H9 (cell line): ENCODE results near the gene KCNMB3. TPM values are rescaled to one million over a fixed set of nuclear protein-coding genes. Genes with fewer than 3 reads are reported as not detected.

Experiments
- DNase-seq: peaks from one replicate; pipeline ENCODE4 v3.0.0-alpha.2; 2017
- H2AFZ ChIP-seq: one replicate; pipeline ENCODE4 v1.6.1; 2013; ENCODE audit warnings: mild to moderate bottlenecking, low read length, control low read depth, moderate library complexity
- H2AK5ac ChIP-seq: 2 replicates; pipeline ENCODE4 v1.6.1; 2013; ENCODE audit warnings: low read length, control low read depth, mixed read lengths; ENCODE audit not compliant: insufficient read length
- H2BK120ac ChIP-seq: one replicate; pipeline ENCODE4 v1.6.1; 2013; ENCODE audit warnings: low read depth, mild to moderate bottlenecking, low read length, control low read depth, inconsistent platforms; ENCODE audit not compliant: poor library complexity, severe bottlenecking
- H2BK12ac ChIP-seq: 2 replicates; pipeline ENCODE4 v1.6.1; 2013; ENCODE audit warnings: low read length, control low read depth, mixed read lengths, low read depth; ENCODE audit not compliant: insufficient read length
- H2BK15ac ChIP-seq: 2 replicates; pipeline ENCODE4 v1.6.1; 2013; ENCODE audit warnings: low read depth, low read length, control low read depth
- H2BK20ac ChIP-seq: one replicate; pipeline ENCODE4 v1.6.1; 2013; ENCODE audit warnings: low read depth, mild to moderate bottlenecking, low read length, control low read depth, inconsistent platforms; ENCODE audit not compliant: poor library complexity, severe bottlenecking
- H2BK5ac ChIP-seq: 2 replicates; pipeline ENCODE4 v1.6.1; 2013; ENCODE audit warnings: low read length, control low read depth, mixed read lengths; ENCODE audit not compliant: insufficient read length
- H3K14ac ChIP-seq: 2 replicates; pipeline ENCODE4 v1.6.1; 2013; ENCODE audit warnings: low read length, control low read depth; ENCODE audit not compliant: insufficient read depth
- H3K18ac ChIP-seq: 2 replicates; pipeline ENCODE4 v1.6.1; 2013; ENCODE audit warnings: low read depth, mild to moderate bottlenecking, mixed read lengths, low read length, control low read depth; ENCODE audit not compliant: insufficient read length
- H3K23ac ChIP-seq: 2 replicates; pipeline ENCODE4 v1.6.1; 2013; ENCODE audit warnings: low read length, control low read depth, mixed read lengths, low read depth; ENCODE audit not compliant: insufficient read length
- H3K23me2 ChIP-seq: 2 replicates; pipeline ENCODE4 v1.6.1; 2013; ENCODE audit warnings: low read depth, mild to moderate bottlenecking, mixed read lengths, low read length, control low read depth; ENCODE audit not compliant: insufficient read length, poor library complexity, severe bottlenecking
- H3K27ac ChIP-seq: 2 replicates; pipeline ENCODE4 v1.5.1; 2013; ENCODE audit warnings: low read length, control low read depth, mixed read lengths, low read depth; ENCODE audit not compliant: insufficient read length
- H3K27me3 ChIP-seq: 2 replicates; pipeline ENCODE4 v1.6.1; 2013; ENCODE audit warnings: low read length, control low read depth, inconsistent platforms; ENCODE audit not compliant: insufficient read depth
- H3K4ac ChIP-seq: 2 replicates; pipeline ENCODE4 v1.6.1; 2013; ENCODE audit warnings: low read depth, mild to moderate bottlenecking, control low read depth, inconsistent platforms, low read length, moderate library complexity
- H3K4me1 ChIP-seq: 2 replicates; pipeline ENCODE4 v1.6.1; 2013; ENCODE audit warnings: low read length, control low read depth, inconsistent platforms; ENCODE audit not compliant: insufficient read depth
- H3K4me2 ChIP-seq: 2 replicates; pipeline ENCODE4 v1.6.1; 2013; ENCODE audit warnings: low read length, control low read depth, mixed read lengths; ENCODE audit not compliant: insufficient read length, insufficient read depth
- H3K56ac ChIP-seq: 2 replicates; pipeline ENCODE4 v1.6.1; 2013; ENCODE audit warnings: low read depth, mild to moderate bottlenecking, mixed read lengths, low read length, control low read depth; ENCODE audit not compliant: insufficient read length
- H3K79me1 ChIP-seq: 2 replicates; pipeline ENCODE4 v1.6.1; 2013; ENCODE audit warnings: low read depth, mild to moderate bottlenecking, moderate library complexity, low read length, control low read depth, inconsistent platforms; ENCODE audit not compliant: insufficient read depth, poor library complexity, severe bottlenecking
- H3K79me2 ChIP-seq: 2 replicates; pipeline ENCODE4 v1.6.1; 2013; ENCODE audit warnings: low read length, control low read depth, inconsistent platforms; ENCODE audit not compliant: insufficient read depth
- H3K9ac ChIP-seq: 2 replicates; pipeline ENCODE4 v1.6.1; 2013; ENCODE audit warnings: low read length, control low read depth, mixed read lengths; ENCODE audit not compliant: insufficient read length; ENCODE audit errors: extremely low read depth
- H3K9me3 ChIP-seq: one replicate; pipeline ENCODE4 v1.6.1; 2013; ENCODE audit warnings: low read depth, low read length, inconsistent platforms; ENCODE audit not compliant: control insufficient read depth
- H3T11ph ChIP-seq: one replicate; pipeline ENCODE4 v1.6.1; 2013; ENCODE audit warnings: mild to moderate bottlenecking, low read length, control low read depth, inconsistent platforms
- H4K20me1 ChIP-seq: one replicate; pipeline ENCODE4 v1.6.1; 2013; ENCODE audit not compliant: control insufficient read depth, insufficient read length, insufficient read depth
- H4K5ac ChIP-seq: 2 replicates; pipeline ENCODE4 v1.6.1; 2013; ENCODE audit warnings: low read depth, mild to moderate bottlenecking, mixed read lengths, low read length, control low read depth; ENCODE audit not compliant: insufficient read length
- H4K8ac ChIP-seq: replicated peaks from 2 replicates; pipeline ENCODE4 v1.6.1; 2013; ENCODE audit warnings: low read length, control low read depth, mixed read lengths, low read depth; ENCODE audit not compliant: insufficient read length
- H4K91ac ChIP-seq: 2 replicates; pipeline ENCODE4 v1.6.1; 2013; ENCODE audit warnings: low read depth, mild to moderate bottlenecking, moderate library complexity, mixed read lengths, low read length, control low read depth; ENCODE audit not compliant: insufficient read length
- H3K27ac Mint-ChIP-seq, 3 experiments: 2 replicates in 2 of 3; 3 replicates in 1 of 3; pipeline ENCODE4 v1.8.0; 2020 to 2021; ENCODE audit warnings: mixed read lengths in 3 of 3, mild to moderate bottlenecking in 1 of 3, moderate library complexity in 1 of 3
- H3K27me3 Mint-ChIP-seq: 2 replicates; pipeline ENCODE4 v1.8.0; 2021; ENCODE audit warnings: low read depth, mild to moderate bottlenecking, moderate library complexity, mixed read lengths
- H3K36me3 Mint-ChIP-seq, 3 experiments: 2 replicates in 2 of 3; 3 replicates in 1 of 3; pipeline ENCODE4 v1.8.0; 2020 to 2021; ENCODE audit warnings: low read depth in 3 of 3, mixed read lengths in 3 of 3; ENCODE audit not compliant: insufficient read depth in 1 of 3
- H3K4me1 Mint-ChIP-seq, 2 experiments: 2 replicates each; pipeline ENCODE4 v1.8.0; 2020; ENCODE audit warnings: mixed read lengths in 2 of 2
- H3K4me3 Mint-ChIP-seq, 2 experiments: 2 replicates in 1 of 2; 3 replicates in 1 of 2; pipeline ENCODE4 v1.8.0; 2020 to 2021; ENCODE audit warnings: mild to moderate bottlenecking in 2 of 2, mixed read lengths in 2 of 2, moderate library complexity in 1 of 2
- H3K9me3 Mint-ChIP-seq, 2 experiments: 2 replicates in 1 of 2; 3 replicates in 1 of 2; pipeline ENCODE4 v1.8.0; 2020; ENCODE audit warnings: mild to moderate bottlenecking in 2 of 2, mixed read lengths in 2 of 2, moderate library complexity in 1 of 2
- CTCF ChIP-seq: fragments of 200-600 bp; sonication (generic); conservative IDR thresholded peaks from 3 replicates; pipeline ENCODE4 v1.8.0; 2021; ENCODE audit warnings: antibody characterized with exemption, mild to moderate bottlenecking
- WGBS: extraction: QIAGEN DNeasy Blood & Tissue Kit; methylation state at CpG from one replicate; pipeline ENCODE4 v1.1.7; 2013; ENCODE audit warnings: missing lambda C conversion rate, low lambda C conversion rate, mixed read lengths; ENCODE audit not compliant: insufficient read length; ENCODE audit errors: extremely low coverage; 5-methylcytosine and 5-hydroxymethylcytosine counted together
- total RNA-seq: library from RNA; stranded (reverse); gene quantifications from 2 replicates; pipeline ENCODE4 v1.2.1, GENCODE V29; 2021

Gene KCNMB3
- total RNA-seq, 1 experiment from 2014 or later, result 1.6 TPM

DNA sequence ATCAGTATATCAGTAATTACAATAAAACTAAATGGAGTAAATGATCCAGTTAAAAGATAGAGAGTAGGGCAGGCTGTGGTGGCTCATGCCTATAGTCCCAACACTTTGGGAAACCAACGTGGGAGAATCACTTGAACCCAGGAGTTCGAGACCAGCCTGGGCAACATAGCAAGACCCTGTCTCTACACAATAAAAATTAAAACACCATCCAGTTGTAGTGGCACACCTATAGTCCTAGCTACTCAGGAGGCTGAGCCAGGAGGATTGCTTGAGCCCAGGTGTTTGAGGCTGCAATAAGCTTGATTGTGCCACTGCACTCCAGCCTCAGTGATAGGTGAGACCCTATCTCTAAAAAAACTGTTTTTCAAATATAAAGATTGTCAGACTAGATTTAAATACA is 5.9 kb upstream of the KCNMB3 start:
- Histone ChIP-seq H3K9me3 (no peaks in the 10 kb centered on the region), H3K27me3 (no peaks in the 10 kb centered on the region), H3K79me1 (no peaks in the 10 kb centered on the region), H2AFZ (no peak overlapping the region), H3K14ac (no peak overlapping the region), H3T11ph (no peak overlapping the region), H3K23ac (no peak overlapping the region), H3K23me2 (peaks cover 4% of the 10 kb centered on the region), H2BK5ac (no peak overlapping the region), H4K91ac (no peak overlapping the region), H2BK20ac (no peak overlapping the region), H3K18ac (no peak overlapping the region), H2BK12ac (no peak overlapping the region), H3K4me1 (no peaks in the 10 kb centered on the region), H3K56ac (no peak overlapping the region), H2BK120ac (no peak overlapping the region), H2AK5ac (no peak overlapping the region), H3K9ac (no peak overlapping the region), H2BK15ac (no peak overlapping the region), H3K79me2 (no peaks in the 10 kb centered on the region), H4K5ac (no peak overlapping the region), H3K4ac (no peak overlapping the region), H3K4me2 (no peak overlapping the region), H4K8ac (no peak overlapping the region), H3K27ac (no peak overlapping the region), H4K20me1 (no peaks in the 10 kb centered on the region)
- peaks cover 6 to 20% of the 10 kb centered on the region in 2 experiments; a peak in 4 of 5 replicates for H3K9me3 Mint-ChIP-seq
- TF ChIP-seq CTCF, result no peak
- peaks cover 25% of the 10 kb centered on the region for H3K27me3 Mint-ChIP-seq
- no peak overlapping the region for H3K27ac Mint-ChIP-seq
- H3K4me1 Mint-ChIP-seq, result peaks cover 0 to 2% of the 10 kb centered on the region in 2 experiments; a peak in 1 of 4 replicates
- H3K4me3 Mint-ChIP-seq, result no peak overlapping the region
- peaks cover 5 to 23% (median 23%) of the 10 kb centered on the region in 3 experiments; a peak in 6 of 7 replicates for H3K36me3 Mint-ChIP-seq
- no peak for DNase-seq
- no CpG with 5 or more reads among the region's 2 CpGs for WGBS
